Right forelimb (tissue), 1 donor: ENCODE results near the gene IZUMO1R.
"Not testable (repeated sequence)": the region's sequence is repeated elsewhere in the genome, so short reads cannot be mapped to it uniquely, and the experiment has no call there.

Source experiments
- DNase-seq: peaks from one replicate; pipeline ENCODE4 v3.0.0-alpha.2; 2018

The IZUMO1R gene

GRCh38 chr11:94328587-94329080, 24.3 kb downstream of the IZUMO1R start:
- DNase-seq, result no peak

- DNase-seq, result no peak
Measured at GRCh38 chr11:94329501-94329900, 25.1 kb downstream of the IZUMO1R start.

- no peak for DNase-seq
Measured at GRCh38 chr11:94330789-94331188, 26.4 kb downstream of the IZUMO1R start.

- no peak for DNase-seq
Measured at GRCh38 chr11:94332814-94333213, 28.4 kb downstream of the IZUMO1R start.

GRCh38 chr11:94336033-94336432, 31.7 kb downstream of the IZUMO1R start:
- DNase-seq, result no peak

- no peak for DNase-seq
Measured at GRCh38 chr11:94338651-94339050, 34.3 kb downstream of the IZUMO1R start.

GRCh38 chr11:94342250-94342649, 37.9 kb downstream of the IZUMO1R start:
- DNase-seq, result no peak

GRCh38 chr11:94343495-94343894, 39.1 kb downstream of the IZUMO1R start:
- no peak for DNase-seq

- not testable (repeated sequence) for DNase-seq
Measured at GRCh38 chr11:94346311-94346710, 41.9 kb downstream of the IZUMO1R start.

- DNase-seq, result not testable (repeated sequence)
Measured at GRCh38 chr11:94350850-94351563, 46.6 kb downstream of the IZUMO1R start.
